Measurements from ENCODE around the gene SLC29A2.
"Not testable (repeated sequence)": the region's sequence is repeated elsewhere in the genome, so short reads cannot be mapped to it uniquely, and the experiment has no call there.

DNA sequence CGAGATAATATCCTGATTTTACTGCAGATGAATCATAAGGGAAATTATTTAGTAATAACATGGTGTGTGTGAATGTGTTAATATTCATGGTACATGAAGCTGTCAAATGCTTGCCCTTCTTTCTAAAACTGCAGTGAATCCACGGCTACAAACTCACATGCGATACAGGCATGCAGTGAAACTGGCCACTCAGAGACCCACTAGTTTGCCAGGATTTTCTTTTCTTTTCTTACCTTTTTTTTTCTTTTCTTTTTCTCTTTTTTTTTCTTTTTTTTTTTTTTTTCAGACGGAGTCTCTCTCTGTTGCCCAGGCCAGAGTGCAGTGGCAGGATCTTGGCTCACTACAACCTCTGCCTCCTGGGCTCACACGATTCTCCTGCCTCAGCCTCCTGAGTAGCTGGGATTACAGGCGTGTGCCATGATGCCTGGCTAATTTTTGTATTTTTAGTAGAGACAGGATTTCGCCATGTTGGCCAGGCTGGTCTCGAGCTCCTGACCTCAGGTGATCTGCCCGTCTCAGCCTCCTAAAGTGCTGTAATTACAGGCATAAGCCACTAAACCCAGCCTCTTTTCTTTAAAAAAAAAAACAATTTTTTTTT, 2.2 kb upstream of the SLC29A2 start:
- not testable (repeated sequence) for TF ChIP-seq EZH2, EZH2phosphoT487 (IDR thresholded peaks at IDR 0.05)
- TF ChIP-seq, protein P1, sequence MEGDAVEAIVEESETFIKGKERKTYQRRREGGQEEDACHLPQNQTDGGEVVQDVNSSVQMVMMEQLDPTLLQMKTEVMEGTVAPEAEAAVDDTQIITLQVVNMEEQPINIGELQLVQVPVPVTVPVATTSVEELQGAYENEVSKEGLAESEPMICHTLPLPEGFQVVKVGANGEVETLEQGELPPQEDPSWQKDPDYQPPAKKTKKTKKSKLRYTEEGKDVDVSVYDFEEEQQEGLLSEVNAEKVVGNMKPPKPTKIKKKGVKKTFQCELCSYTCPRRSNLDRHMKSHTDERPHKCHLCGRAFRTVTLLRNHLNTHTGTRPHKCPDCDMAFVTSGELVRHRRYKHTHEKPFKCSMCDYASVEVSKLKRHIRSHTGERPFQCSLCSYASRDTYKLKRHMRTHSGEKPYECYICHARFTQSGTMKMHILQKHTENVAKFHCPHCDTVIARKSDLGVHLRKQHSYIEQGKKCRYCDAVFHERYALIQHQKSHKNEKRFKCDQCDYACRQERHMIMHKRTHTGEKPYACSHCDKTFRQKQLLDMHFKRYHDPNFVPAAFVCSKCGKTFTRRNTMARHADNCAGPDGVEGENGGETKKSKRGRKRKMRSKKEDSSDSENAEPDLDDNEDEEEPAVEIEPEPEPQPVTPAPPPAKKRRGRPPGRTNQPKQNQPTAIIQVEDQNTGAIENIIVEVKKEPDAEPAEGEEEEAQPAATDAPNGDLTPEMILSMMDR (IDR thresholded peaks at IDR 0.05), result not testable (repeated sequence)

All from neural progenitor cell (in vitro differentiated cells).